CD4-positive, alpha-beta T cell (primary cell): Measurements from ENCODE around the gene YBX2. TPM values are rescaled to one million over a fixed set of nuclear protein-coding genes. Genes with fewer than 3 reads are reported as not detected.

Experiments used
- ATAC-seq: fragments of 200-7000 bp; cut with Tn5 transposase; one replicate; pipeline ENCODE4 v1.10.0; 2022; ENCODE audit warnings: mild to moderate bottlenecking; ENCODE audit not compliant: poor library complexity
- CTCF ChIA-PET: fragments of 350-600 bp; sonication (Branson Sonifier 250); formaldehyde crosslinking; loops from one replicate; lab custom pipeline; 2021; ENCODE audit warnings: antibody characterized with exemption, inconsistent platforms; lab: Charles Lee
- POLR2A ChIA-PET: fragments of 350-600 bp; sonication (Branson Sonifier 250); formaldehyde crosslinking; loops from one replicate; lab custom pipeline; 2021; ENCODE audit warnings: antibody characterized with exemption, inconsistent platforms; lab: Charles Lee
- DNase-seq, 14 experiments: peaks; one replicate each; pipeline ENCODE4 v3.0.0-alpha.2; 2013 to 2020; ENCODE audit warnings: mixed read lengths in 2 of 14
- H3K27ac ChIP-seq, 2 donors: one replicate each; pipeline versions ENCODE4 v1.5.1 to v1.7.0; 2013; ENCODE audit warnings: low read length in 2 of 2, low read depth in 1 of 2, mild to moderate bottlenecking in 1 of 2
- H3K27me3 ChIP-seq, 2 experiments: 1 replicate in 1 of 2; 2 replicates in 1 of 2; pipeline versions ENCODE4 v1.6.1 to v1.7.0; 2013; ENCODE audit warnings: low read length in 2 of 2, control low read depth in 1 of 2, mild to moderate bottlenecking in 1 of 2, moderate library complexity in 1 of 2; ENCODE audit not compliant: insufficient read depth in 2 of 2, control insufficient read depth in 1 of 2
- H3K36me3 ChIP-seq: one replicate; pipeline ENCODE4 v1.6.1; 2013; ENCODE audit warnings: low read length, control low read depth; ENCODE audit not compliant: insufficient read depth
- H3K4me1 ChIP-seq: one replicate; pipeline ENCODE4 v1.6.1; 2013; ENCODE audit warnings: low read length, control low read depth; ENCODE audit not compliant: insufficient read depth
- H3K4me3 ChIP-seq: one replicate; pipeline ENCODE4 v1.5.1; 2013; ENCODE audit warnings: mild to moderate bottlenecking, low read length, moderate library complexity
- H3K9me3 ChIP-seq, 2 experiments: 1 replicate in 1 of 2; 2 replicates in 1 of 2; pipeline versions ENCODE4 v1.6.1 to v1.7.0; 2013; ENCODE audit warnings: low read length in 2 of 2, mild to moderate bottlenecking in 2 of 2, control low read depth in 1 of 2, moderate library complexity in 1 of 2; ENCODE audit not compliant: control insufficient read depth in 1 of 2, insufficient read depth in 1 of 2
- H3K27ac Mint-ChIP-seq: one replicate; pipeline ENCODE4 v1.8.0; 2020; ENCODE audit warnings: mixed read lengths
- H3K27me3 Mint-ChIP-seq: one replicate; pipeline ENCODE4 v1.8.0; 2021; ENCODE audit warnings: mixed read lengths
- H3K36me3 Mint-ChIP-seq: one replicate; pipeline ENCODE4 v1.8.0; 2021; ENCODE audit warnings: low read depth, mixed read lengths
- H3K4me1 Mint-ChIP-seq: one replicate; pipeline ENCODE4 v1.8.0; 2021; ENCODE audit warnings: low read depth, mixed read lengths
- H3K4me3 Mint-ChIP-seq: one replicate; pipeline ENCODE4 v1.8.0; 2020; ENCODE audit warnings: mild to moderate bottlenecking, mixed read lengths
- H3K9me3 Mint-ChIP-seq: one replicate; pipeline ENCODE4 v1.8.0; 2020; ENCODE audit warnings: mixed read lengths
- intact Hi-C, 2 experiments: fragments of 100-400 bp; cut with DNase I in 1 of 2; cut with micrococcal nuclease in 1 of 2; formaldehyde crosslinking; loops; one replicate each; pipeline versions ENCODE4 v1.15.1 to v1.9.0; 2023 to 2025; cut with DNase I, micrococcal nuclease
- total RNA-seq, 174 experiments: library from RNA in 2 of 174; stranded (reverse) in 2 of 174; gene quantifications; one replicate each; pipeline ENCODE4 v1.2.3 and lab custom pipeline; 2021 to 2026
- TF ChIP-seq, protein P1 (sequence below): fragments of 200-600 bp; IDR thresholded peaks from one replicate; pipeline ENCODE4 v1.8.0; 2022; ENCODE audit warnings: antibody characterized with exemption, mild to moderate bottlenecking

The YBX2 gene
- total RNA-seq, 2 experiments from 2014 or later: 0.56 TPM; not detected in 1

- Mint-ChIP-seq H3K4me1 (peaks cover 45% of the 10 kb centered on the region), H3K4me3 (peak overlapping the region; percentile 94), H3K36me3 (peaks cover 53% of the 10 kb centered on the region), H3K27me3 (no peaks in the 10 kb centered on the region), H3K27ac (peak overlapping the region; percentile 100), H3K9me3 (no peaks in the 10 kb centered on the region)
- Histone ChIP-seq H3K4me3 (peak overlapping the region; percentile 71), H3K27ac (peak overlapping the region; percentile 63 to 99), H3K36me3 (peaks cover 24% of the 10 kb centered on the region), H3K27me3 (no peaks in the 10 kb centered on the region), H3K4me1 (peaks cover 36% of the 10 kb centered on the region), H3K9me3 (no peaks in the 10 kb centered on the region)
- intact Hi-C loops: loop anchor here in 1 of 2 experiments (1.0 to 5.0 kb wide), 5 partner anchors 10 to 311 kb away; partner anchors contain the start of genes ACADVL, DLG4, EIF5A and FGF11
- peak; percentile 1 for ATAC-seq
- ChIA-PET POLR2A (interaction anchor here (0.6 to 3.4 kb wide), 10 partner anchors 10 to 377 kb away, joined by 3 to 54 read pairs (median 4); partner anchors contain the start of genes ACADVL, DLG4, DVL2 and GABARAP), CTCF (interaction anchor here (1.4 to 1.7 kb wide), 3 partner anchors 9 to 37 kb away, joined by 3 to 4 read pairs (median 4); partner anchors contain the start of gene GABARAP)
- peak in 4 of 14 experiments; percentile 8 to 81 (median 60) for DNase-seq
- TF ChIP-seq, protein P1, sequence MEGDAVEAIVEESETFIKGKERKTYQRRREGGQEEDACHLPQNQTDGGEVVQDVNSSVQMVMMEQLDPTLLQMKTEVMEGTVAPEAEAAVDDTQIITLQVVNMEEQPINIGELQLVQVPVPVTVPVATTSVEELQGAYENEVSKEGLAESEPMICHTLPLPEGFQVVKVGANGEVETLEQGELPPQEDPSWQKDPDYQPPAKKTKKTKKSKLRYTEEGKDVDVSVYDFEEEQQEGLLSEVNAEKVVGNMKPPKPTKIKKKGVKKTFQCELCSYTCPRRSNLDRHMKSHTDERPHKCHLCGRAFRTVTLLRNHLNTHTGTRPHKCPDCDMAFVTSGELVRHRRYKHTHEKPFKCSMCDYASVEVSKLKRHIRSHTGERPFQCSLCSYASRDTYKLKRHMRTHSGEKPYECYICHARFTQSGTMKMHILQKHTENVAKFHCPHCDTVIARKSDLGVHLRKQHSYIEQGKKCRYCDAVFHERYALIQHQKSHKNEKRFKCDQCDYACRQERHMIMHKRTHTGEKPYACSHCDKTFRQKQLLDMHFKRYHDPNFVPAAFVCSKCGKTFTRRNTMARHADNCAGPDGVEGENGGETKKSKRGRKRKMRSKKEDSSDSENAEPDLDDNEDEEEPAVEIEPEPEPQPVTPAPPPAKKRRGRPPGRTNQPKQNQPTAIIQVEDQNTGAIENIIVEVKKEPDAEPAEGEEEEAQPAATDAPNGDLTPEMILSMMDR: no peak
Measured at GRCh38 chr17:7250695-7251627, 43.5 kb downstream of the YBX2 start.

DNA sequence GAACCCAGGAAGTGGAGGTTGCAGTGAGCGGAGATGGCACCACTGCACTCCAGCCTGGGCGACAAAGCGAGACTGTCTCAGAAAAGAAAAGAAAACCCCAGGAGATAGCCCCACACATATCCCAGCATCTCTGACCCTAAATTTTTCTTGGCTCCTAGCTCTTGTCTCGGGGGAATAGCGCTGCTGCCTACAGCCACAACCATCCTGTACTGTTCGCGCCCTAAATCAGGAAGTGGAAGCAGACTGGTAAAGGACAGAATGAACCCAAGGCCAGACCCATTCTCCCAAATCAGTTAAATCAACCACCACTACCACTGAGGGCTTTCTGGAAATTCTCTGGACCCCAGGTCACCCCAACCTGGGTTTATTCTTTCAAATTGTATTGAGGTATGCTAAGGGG, 44.6 kb downstream of the YBX2 start:
- Mint-ChIP-seq H3K27me3 (no peaks in the 10 kb centered on the region), H3K36me3 (peaks cover 49% of the 10 kb centered on the region), H3K4me3 (peak overlapping the region; percentile 94), H3K27ac (peak overlapping the region; percentile 100), H3K4me1 (peaks cover 45% of the 10 kb centered on the region), H3K9me3 (no peaks in the 10 kb centered on the region)
- Histone ChIP-seq H3K4me3 (peak overlapping the region; percentile 71), H3K36me3 (peaks cover 25% of the 10 kb centered on the region), H3K27me3 (no peaks in the 10 kb centered on the region), H3K4me1 (peaks cover 36% of the 10 kb centered on the region), H3K9me3 (no peaks in the 10 kb centered on the region), H3K27ac (peak overlapping the region in 1 of 2 donors; percentile 16)
- CTCF ChIA-PET: interaction anchor here (1.2 to 1.6 kb wide), 2 partner anchors 29 to 46 kb away, joined by 3 to 4 read pairs; no protein-coding TSS in a partner anchor
- TF ChIP-seq, protein P1: no peak
- POLR2A ChIA-PET: interaction anchor here (1.2 to 3.4 kb wide), 3 partner anchors 9 to 378 kb away, joined by 3 to 54 read pairs (median 4); partner anchors contain the start of genes DVL2, GABARAP, PHF23 and SAT2
- intact Hi-C loops: loop anchor here in 1 of 2 experiments (5.0 kb wide), 4 partner anchors 33 to 312 kb away; partner anchors contain the start of genes ACADVL, DLG4, EIF5A and FGF11
- DNase-seq (no peak), ATAC-seq (no peak)

DNA sequence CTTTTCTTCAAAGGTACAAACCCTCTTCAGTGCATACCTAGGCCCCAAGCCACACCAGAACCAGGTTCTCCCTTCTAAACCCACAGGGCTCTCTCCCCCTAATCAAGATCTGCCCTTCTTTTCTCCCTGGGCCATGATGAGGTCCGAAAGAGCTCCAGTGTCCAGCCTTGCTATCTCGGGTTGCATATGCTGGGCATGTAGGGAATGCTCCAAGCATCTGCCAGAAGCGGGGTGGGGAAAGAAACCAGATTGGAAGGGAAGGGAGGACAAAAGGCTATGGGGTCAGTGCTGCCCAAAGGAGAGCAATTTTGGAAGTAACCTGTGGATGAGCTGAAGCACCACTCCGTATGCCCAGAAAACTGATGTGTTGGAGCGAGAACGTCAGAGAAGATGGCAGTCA, 45.2 kb downstream of the YBX2 start:
- peak overlapping the region; percentile 100 for H3K27ac Mint-ChIP-seq
- intact Hi-C loops: no loop called here

More for the DNA sequence above, 45.2 kb downstream of the YBX2 start:
- Histone ChIP-seq H3K27ac (no peak overlapping the region), H3K4me3 (no peak overlapping the region), H3K36me3 (peaks cover 27% of the 10 kb centered on the region), H3K9me3 (no peaks in the 10 kb centered on the region), H3K4me1 (peaks cover 36% of the 10 kb centered on the region), H3K27me3 (no peaks in the 10 kb centered on the region)
- Mint-ChIP-seq H3K4me1 (peaks cover 45% of the 10 kb centered on the region), H3K27me3 (no peaks in the 10 kb centered on the region), H3K9me3 (no peaks in the 10 kb centered on the region), H3K4me3 (peak overlapping the region; percentile 94), H3K36me3 (peaks cover 49% of the 10 kb centered on the region)
- CTCF ChIA-PET: interaction anchor here (1.2 to 1.6 kb wide), 2 partner anchors 29 to 47 kb away, joined by 3 to 4 read pairs; no protein-coding TSS in a partner anchor
- POLR2A ChIA-PET: interaction anchor here (1.2 to 3.4 kb wide), 3 partner anchors 9 to 379 kb away, joined by 3 to 54 read pairs (median 4); partner anchors contain the start of genes DVL2, GABARAP, PHF23 and SAT2
- ATAC-seq (no peak), DNase-seq (peak in 1 of 14 experiments; percentile 9)
- TF ChIP-seq, protein P1: no peak
